HG02610 (cell line): ENCODE measurements around the gene LCN6.
A peak's percentile ranks its signal among the peaks of the same experiment; 100 is the strongest.
"Not testable (repeated sequence)": the region's sequence is repeated elsewhere in the genome, so short reads cannot be mapped to it uniquely, and the experiment has no call there.

Source experiments
- ATAC-seq: cut with Tn5 transposase; IDR thresholded peaks from one replicate; pipeline ENCODE4 v1.9.1; 2021; ENCODE audit warnings: mild to moderate bottlenecking, moderate library complexity; ENCODE audit not compliant: unreplicated experiment

The LCN6 gene

DNA sequence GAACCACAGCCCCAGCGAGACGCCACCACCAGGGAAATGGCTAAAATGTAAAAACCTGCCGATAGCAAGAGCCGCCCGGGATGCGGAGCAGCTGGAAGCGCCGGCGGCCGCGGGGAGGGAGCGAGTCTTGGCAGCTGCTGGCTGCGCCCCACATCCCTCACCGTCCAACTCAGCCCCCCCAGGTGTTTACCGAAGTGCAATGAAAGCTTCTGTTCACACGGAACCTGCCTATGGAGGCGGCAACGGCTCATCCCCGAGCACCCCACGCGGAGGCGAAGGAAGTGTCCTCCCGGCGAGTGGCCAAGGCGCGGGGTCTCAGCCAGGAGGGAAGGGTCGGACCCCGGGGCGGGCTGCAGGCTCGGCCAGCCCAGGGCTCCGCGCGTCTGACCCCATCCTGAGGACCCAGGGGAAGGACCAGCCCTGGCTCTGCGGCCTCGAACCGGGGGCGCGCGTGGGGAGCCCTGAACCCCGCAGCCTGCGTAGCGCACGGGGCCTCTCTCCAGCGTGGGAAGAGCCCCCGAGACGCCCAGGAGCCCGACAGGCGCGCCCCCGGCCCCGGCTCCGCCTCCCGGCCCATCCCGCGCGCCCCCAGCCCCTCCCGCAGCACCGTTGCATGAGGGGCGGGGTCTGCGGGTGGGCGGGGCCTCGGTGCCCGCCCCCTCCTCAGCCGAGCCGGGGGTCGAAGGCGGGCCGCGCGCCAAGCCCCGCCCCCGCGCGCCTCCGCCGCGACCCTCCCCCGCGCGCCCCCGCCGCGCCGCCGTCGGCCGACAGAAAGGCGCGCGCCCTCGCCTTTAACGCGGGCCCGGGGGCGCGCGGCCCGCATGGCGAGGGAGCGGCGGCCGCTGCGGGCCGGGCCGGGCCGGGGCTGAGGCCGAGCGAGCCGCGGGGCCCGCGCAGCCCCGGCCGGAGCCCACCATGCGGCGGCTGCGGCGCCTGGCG is 36.3 kb downstream of the LCN6 start, which contains the start of gene DIPK1B:
TSS of gene DIPK1B (plus strand) at position 822 of the 939 bp plus-strand sequence. CDS start at position 916, 94 bp downstream.
- ATAC-seq: no peak

GRCh38 chr9:136711219-136711648 is 37.1 kb downstream of the LCN6 start:
- ATAC-seq: not testable (repeated sequence)

GRCh38 chr9:136710543-136710942 is 37.8 kb downstream of the LCN6 start:
- ATAC-seq: no peak

- no peak for ATAC-seq
Measured at GRCh38 chr9:136709454-136710109, 38.7 kb downstream of the LCN6 start.

DNA sequence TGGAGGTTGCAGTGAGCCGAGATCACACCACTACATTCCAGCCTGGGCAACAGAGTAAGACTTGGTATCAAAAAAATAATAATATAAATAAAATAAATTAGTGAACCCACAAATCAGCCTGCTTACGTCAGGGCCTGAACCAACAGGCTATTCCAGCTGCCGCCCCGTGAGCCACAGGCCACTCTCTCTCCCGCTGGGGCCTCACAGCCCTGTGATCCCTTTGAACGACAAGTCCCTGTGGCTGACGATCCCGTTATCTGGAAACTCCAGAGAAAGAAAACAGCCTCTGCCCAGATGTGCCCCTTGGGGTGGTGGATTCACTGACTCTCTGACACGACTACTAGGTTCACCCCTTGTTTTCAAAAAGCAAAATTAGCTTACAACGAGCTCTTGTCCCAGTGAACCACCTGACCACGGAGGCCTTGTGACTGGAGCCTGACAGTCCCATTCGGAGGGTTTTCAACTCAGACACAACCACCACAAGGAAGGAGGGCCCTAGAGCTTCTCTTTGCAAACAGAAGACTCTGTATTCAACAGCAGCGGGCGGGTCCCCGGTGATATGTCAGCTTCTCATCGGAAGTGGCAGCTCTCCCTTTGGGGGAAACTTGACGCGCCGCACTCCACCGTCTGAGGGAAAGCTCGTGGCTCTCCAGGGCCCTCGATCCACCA is 40.3 kb downstream of the LCN6 start:
- no peak for ATAC-seq

DNA sequence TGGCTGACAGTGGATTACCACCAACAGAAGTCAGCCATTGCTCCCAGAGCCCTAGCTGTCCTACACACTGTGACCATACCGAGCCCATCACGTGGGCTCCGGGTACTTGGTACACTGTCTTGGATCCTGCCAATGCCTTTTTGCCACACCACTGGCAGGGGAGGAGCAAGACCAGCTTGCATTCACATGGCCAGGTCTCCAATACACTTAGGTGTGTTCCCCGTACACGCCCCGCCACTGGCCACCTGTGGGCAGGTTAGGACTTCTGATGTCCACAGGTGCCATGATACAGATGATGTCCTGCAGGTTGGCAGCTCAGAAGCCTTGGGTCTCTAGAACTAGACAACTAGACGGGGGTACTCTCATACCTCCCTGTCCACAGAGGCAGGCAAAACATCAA is 41.3 kb downstream of the LCN6 start:
- ATAC-seq: no peak

GRCh38 chr9:136705564-136705963 is 42.8 kb downstream of the LCN6 start:
- no peak for ATAC-seq

- not testable (repeated sequence) for ATAC-seq
Measured at GRCh38 chr9:136704741-136705140, 43.6 kb downstream of the LCN6 start.

DNA sequence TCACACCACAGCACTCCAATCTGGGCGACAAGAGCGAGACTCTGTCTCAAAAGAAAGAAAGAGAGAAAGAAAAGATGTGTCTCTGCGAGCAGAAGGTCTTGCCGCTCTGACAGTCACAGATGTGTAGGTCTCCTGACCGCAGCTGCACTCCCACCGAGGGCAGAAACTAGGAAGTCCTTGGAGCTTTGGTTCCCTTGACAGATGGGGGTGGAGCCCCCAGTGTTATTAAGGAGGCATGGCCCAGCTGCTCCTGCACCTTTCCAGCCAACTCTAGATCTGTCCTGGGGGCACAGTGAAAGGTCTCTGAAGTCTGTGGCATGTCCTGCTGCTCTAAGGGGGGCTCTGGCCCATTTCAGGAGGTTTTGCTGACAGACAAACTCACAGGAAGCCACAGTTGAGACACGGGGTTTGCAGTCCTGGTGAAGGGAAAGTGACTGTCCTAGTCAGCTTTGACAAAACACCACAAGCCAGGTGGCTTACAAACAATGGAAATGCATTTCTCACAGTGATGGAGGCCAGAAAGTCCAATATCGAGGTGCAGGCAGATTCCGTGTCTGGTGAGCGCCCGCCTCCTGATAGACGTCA is 45.0 kb downstream of the LCN6 start:
- ATAC-seq: no peak

GRCh38 chr9:136701668-136702053 is 46.7 kb downstream of the LCN6 start:
- ATAC-seq: no peak

GRCh38 chr9:136700959-136701667 is 47.2 kb downstream of the LCN6 start:
- ATAC-seq: peak; percentile 54

GRCh38 chr9:136700304-136700703 is 48.0 kb downstream of the LCN6 start:
- no peak for ATAC-seq

DNA sequence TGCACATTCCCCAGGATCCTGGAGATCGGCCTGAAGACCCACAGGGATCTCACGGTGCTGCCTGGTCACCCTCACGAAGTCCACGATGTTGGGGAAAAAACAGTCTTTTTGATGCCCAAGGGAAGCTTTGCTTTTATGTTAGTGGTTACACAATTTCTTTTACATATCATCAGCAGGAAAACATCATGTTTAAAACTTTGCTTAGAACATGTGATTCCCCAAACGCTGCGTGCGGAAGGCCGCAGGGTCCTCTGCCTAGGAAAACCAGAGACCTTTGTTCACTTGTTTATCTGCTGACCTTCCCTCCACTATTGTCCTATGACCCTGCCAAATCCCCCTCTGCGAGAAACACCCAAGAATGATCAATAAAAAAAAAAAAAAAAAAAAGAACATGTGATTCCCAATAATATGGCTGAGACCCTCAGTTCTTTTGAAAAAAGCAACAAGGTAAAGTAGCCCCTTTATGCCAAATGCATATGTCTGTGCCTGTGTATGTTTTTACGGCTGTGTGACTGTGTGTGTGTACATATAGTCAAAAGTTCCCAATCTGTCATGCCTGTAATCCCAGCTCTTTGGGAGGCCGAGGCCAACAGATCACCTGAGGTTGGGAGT is 49.6 kb downstream of the LCN6 start:
- no peak for ATAC-seq

- ATAC-seq: no peak
Measured at GRCh38 chr9:136697821-136698526, 50.4 kb downstream of the LCN6 start.

GRCh38 chr9:136697146-136697820 is 51.0 kb downstream of the LCN6 start:
- no peak for ATAC-seq

GRCh38 chr9:136696502-136696901 is 51.8 kb downstream of the LCN6 start:
- ATAC-seq: no peak

- ATAC-seq: no peak
Measured at GRCh38 chr9:136695955-136696354, 52.4 kb downstream of the LCN6 start.

- no peak for ATAC-seq
Measured at GRCh38 chr9:136695435-136695895, 52.9 kb downstream of the LCN6 start.

- ATAC-seq: no peak
Measured at GRCh38 chr9:136694872-136695247, 53.5 kb downstream of the LCN6 start.
